AG09309 (cell line): Measurements from ENCODE around the gene RPL36.

Source experiments
- DNase-seq: peaks from one replicate; pipeline ENCODE4 v3.0.0-alpha.2; 2010; ENCODE audit warnings: low read depth
- H3K4me3 ChIP-seq: 2 replicates; pipeline ENCODE4 v1.5.1; 2011; ENCODE audit warnings: mild to moderate bottlenecking, low read depth, low read length, moderate library complexity; ENCODE audit not compliant: control insufficient read depth
- CTCF ChIP-seq: IDR thresholded peaks from 2 replicates; pipeline ENCODE4 v1.5.1; 2011; ENCODE audit warnings: mild to moderate bottlenecking, low read depth, low read length, inconsistent platforms; ENCODE audit not compliant: insufficient read depth, control insufficient read depth; ENCODE audit errors: missing control alignments

RPL36 gene

DNA sequence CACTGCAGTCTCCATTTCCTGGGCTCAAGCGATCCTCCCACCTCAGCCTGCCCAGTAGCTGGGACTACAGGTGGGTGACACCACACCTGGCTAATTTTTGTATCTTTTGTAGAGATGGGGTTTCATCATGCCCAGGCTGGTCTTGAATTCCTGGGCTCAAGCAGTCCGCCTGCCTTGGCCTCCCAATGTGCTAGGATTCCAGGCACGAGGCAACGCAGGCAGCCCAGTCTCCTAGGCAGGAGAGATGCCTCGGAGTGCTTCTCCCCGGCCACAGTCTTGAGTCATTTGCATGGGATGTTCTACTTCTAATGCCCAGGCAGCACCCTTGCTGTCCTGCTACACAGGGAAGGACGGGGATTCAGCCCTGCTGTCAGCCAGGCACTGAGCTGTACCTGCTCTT, 18.5 kb upstream of the RPL36 start:
- DNase-seq = no peak
- no peak for TF ChIP-seq CTCF
- no peak overlapping the region for H3K4me3 ChIP-seq

DNA sequence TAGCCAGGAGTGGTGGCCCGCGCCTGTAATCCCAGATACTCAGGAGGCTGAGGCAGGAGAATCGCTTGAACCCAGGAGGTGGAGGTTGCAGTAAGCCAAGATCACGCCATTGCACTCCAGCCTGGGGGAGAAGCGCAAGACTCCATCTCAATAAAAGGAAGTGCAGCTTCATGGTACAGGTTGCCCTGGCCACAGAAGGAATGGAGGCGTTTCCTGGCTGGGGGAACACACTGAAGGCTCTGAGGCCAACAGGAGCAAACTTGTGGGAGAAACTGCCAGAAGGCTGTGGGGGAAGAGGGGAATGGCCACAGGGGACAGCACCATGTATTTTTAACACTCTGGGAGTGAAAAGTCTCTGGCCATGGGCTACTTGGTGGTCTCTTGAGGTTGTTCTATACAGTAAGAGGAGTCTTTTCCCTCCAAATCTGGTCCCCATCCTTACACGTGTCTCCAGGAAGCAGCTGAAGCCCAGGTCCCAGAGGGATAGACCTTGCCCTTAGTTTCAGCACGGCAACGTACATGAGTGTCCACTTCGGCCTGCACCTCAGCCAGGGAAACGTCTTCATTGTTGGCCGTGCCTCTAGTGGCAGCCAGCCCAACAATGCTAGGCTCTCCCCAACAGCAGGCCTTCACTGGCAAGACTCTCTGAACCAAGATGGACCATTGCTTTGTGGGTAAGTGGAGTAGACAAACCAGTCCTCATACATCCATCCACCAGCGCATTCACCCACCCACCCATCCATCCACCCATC, 17.2 kb upstream of the RPL36 start:
- DNase-seq = no peak
- H3K4me3 ChIP-seq = no peak overlapping the region
- TF ChIP-seq CTCF = no peak

- TF ChIP-seq CTCF = no peak
- H3K4me3 ChIP-seq = no peak overlapping the region
- DNase-seq = no peak
Measured at GRCh38 chr19:5673752-5674151, 16.3 kb upstream of the RPL36 start.

DNA sequence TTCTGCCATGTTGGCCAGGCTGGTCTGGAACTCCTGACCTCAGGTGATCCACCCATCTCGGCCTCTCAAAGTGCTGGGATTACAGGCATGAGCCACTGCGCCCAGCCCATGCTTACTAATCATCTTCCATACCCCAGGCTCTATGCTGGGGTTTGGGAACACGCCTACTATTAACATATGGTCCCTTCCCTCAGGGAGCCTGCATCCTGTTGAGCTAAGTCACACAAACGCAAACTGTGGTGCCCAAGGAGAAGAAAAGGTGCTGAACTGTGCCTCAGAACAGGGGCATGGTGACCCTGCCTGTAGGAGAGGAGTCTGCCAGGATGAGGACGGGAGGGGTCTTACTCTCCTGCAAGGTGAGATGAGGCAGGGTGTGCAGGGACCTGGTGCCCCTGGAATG, 15.4 kb upstream of the RPL36 start:
- no peak for DNase-seq
- TF ChIP-seq CTCF = no peak
- no peak overlapping the region for H3K4me3 ChIP-seq

DNA sequence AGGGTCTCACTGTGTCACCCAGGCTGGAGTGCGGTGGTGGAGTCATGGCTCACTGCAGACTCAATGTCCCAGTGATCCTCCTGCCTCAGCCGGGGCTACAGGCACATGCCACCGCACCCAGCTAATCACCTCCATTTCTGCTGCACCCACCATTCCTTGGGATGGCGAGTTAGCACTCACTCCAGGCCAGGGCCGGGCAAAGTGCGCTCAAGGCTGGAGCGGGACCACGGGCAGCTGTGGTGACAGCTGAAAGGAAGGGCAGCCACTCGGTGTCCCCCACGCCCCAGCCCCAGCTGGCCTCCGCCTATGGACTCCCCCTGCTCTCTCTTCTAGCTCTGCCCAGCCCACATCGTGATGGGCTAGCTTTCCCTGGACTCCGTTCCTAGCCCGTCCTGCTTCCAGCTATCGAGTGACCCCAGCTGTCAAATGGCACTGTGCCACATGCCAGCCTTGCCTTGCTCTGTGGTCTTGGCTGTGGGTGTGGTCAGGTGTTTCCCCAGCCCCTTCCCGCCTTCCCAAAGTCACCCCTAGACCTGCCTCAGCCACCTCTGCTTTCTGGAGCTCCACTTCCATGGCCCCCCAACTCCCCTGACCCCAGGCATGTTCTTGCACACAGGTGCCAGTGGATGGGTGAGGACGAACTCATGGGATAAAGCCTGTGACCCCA, 13.9 kb upstream of the RPL36 start:
- H3K4me3 ChIP-seq = no peak overlapping the region
- TF ChIP-seq CTCF = no peak
- no peak for DNase-seq

DNA sequence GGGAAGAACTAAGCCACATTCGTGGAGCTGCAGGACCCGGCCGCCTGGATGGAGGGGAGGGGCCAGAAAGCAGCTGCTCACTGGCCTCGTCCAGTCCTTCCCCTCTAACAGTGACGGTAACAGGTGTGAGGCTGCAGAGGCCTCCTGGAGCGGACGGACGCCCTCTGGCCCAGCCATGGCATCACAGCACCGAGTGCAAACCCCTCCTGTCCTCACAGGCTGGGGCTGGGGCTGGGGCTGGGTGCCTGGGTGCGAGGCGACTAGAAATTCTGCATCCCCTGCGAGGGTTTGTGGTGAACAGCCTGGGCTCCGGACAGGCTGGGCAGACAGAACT, 13.4 kb upstream of the RPL36 start:
- TF ChIP-seq CTCF = no peak
- no peak overlapping the region for H3K4me3 ChIP-seq
- DNase-seq = no peak

- no peak for TF ChIP-seq CTCF
- no peak overlapping the region for H3K4me3 ChIP-seq
Measured at GRCh38 chr19:5677136-5677535, 13.0 kb upstream of the RPL36 start.

More at GRCh38 chr19:5677136-5677535, 13.0 kb upstream of the RPL36 start:
- no peak for DNase-seq
